Mammary epithelial cell (primary cell): ENCODE data around the gene FXYD3.

Source experiments
- CTCF ChIP-seq, 2 donors: IDR thresholded peaks in 1 of 2; conservative IDR thresholded peaks in 1 of 2; 2 replicates each; pipeline ENCODE4 v1.5.1; 2011 to 2012; ENCODE audit warnings: inconsistent platforms in 2 of 2, low read length in 2 of 2, mild to moderate bottlenecking in 2 of 2, control low read depth in 1 of 2, low read depth in 1 of 2; ENCODE audit not compliant: insufficient read depth in 1 of 2; ENCODE audit errors: extremely low read depth in 1 of 2
- EZH2 ChIP-seq: IDR thresholded peaks from 2 replicates; pipeline ENCODE4 v1.6.1; 2012; ENCODE audit warnings: low read length, inconsistent platforms, borderline replicate concordance

DNA sequence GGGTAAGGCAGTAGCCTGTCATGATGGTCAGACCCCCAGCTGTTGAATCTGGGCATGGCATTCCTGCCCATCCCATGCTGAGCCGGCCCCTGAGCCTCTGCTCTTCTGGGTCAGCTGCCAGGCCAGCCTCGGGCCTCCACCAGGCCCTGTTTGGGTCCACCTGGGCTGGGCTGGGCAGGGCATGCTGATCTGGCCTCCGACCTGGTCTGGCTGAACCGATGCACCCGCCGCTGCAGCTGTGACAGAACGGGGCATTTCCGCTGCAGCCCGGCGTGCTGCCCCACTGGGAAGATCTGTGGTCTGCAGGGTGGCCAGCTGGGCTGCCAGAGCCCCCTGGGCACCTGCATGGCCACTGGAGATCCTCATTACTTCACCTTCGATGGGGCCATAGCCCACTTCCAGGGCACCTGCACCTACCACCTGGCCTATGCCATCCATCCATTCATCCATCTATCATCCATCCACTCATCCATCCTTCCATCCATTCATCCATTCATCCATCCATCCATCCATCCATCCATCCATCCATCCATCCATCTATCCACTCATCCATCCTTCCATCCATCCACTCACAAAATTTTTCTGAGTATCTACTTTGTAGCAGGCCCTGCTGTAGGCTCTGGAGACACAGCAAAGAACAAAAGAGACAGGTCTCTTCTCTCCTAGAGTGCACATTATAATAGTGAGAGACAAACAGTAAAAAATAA, 21.5 kb upstream of the FXYD3 start:
- TF ChIP-seq EZH2, result no peak
- TF ChIP-seq CTCF (conservative IDR thresholded peaks at IDR 0.05 in 1 of 2, IDR thresholded peaks at IDR 0.05 in 1 of 2; ENCODE audit: extremely low read depth in 1 of 2, insufficient read depth in 1 of 2, low read depth in 1 of 2, low read length in 2 of 2), result no peak
